ENCODE results near the gene PHLPP1.

PHLPP1 gene

GRCh38 chr18:62744076-62744968 is 29.0 kb downstream of the PHLPP1 start:
- no peak for DNase-seq

DNA sequence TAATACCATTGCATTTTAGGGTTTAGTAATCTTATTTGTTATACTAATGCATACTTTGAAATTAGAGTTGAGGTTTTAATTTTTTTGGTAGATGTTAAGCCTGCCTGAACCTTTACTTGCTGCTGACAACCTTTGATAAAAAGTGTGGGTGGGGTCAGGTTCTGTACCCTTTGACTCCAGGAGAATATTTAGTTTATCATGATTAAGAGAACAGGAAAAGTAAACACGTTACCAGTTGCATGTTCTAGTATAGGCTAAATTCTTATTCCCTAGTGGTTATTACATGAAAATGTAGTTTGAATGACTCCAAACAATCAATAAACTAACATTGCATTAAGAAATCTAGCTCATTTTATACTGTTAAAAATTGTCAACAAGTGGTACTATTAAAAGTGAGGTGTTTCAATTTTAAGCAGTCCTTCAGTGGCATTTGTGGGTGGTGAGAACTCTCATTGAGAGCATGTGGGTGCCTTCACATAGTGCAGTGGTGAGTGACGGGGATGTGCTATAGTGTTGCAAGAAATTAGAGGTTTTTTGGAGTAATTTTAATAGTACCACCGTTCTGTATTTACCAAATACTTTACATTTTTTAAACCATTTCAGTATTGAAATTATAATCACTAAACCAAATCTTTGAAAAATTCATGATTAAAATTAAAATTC is 29.9 kb downstream of the PHLPP1 start:
- no peak for DNase-seq

DNA sequence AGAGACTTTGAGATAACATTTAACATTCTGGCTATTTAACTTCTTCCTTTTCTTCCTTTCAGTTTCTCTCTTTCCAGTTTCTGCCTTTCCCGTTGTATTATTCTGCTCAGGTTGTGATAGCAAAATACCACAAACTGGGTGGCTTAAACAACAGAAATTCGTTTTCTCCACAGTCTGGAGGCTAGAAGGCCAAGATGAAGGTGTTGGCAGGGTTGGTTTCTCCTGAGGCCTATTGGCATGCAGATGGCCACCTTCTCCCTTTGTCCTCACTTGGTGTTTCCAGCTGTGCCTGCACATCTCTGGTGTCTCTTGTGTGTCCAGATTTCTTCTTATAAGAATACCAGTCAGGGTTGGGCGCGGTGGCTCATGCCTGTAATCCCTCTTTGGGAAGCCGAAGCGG is 34.0 kb downstream of the PHLPP1 start:
- no peak for DNase-seq

- no peak for DNase-seq
Observed at GRCh38 chr18:62751341-62751821, 36.0 kb downstream of the PHLPP1 start.

DNA sequence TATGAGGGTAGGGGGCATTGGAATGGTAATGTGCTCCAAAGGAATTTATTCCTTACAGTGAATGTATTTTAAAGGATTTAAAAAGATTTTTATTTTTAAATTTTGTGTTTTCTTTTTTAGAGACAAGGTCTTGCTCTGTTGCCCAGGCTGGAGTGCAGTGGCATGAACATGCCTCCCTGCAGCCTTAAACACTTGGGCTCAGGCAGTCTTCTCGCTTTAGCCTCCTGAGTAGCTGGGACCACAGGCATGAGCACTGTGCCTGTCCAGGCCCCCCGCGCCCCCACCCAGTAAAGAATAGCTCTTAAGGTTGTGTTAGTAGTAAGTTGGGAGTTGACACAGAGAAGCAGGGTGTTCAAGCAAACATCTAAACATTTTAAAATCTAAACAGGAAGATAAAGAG is 36.6 kb downstream of the PHLPP1 start:
- no peak for DNase-seq

- DNase-seq, result no peak
Observed at GRCh38 chr18:62754026-62754425, 38.7 kb downstream of the PHLPP1 start.

DNA sequence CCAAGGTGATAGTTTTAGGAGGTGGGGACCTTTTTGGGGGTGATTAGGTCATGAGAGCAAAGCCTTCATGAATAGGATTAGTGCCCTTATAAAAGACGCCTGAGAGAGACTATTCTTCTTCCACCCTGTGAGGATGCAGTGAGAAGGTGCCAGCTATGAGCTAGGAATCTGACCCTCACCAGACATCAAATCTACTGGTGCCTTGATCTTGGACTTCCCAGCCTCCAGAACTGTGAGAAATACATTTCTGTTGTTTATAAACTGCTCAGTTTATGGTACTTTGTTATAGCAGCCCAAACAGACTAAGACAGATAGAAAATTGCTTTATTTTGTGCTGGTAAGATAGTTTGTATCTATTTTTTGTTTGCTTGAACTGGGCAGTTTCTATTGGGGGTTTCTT is 40.1 kb downstream of the PHLPP1 start:
- DNase-seq, result no peak

DNA sequence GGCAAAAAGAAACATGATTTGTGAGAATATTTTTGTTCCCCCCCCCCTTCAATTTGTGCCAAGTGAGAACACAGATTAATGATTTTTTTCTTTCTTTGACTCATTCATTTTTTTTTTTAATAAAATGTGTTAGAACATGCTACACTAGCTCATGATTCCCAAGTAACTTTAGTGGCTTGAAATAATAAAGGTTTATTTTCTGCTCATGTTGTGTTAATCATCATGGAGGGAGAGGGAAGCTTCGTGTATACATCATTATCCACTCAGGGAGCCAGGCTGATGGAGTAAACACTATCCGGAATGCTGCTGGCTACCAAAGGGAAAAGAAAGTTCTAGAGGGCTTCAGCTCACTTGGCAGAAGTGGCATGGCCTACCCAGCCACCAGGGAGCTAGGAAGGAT is 40.6 kb downstream of the PHLPP1 start:
- DNase-seq, result no peak

- DNase-seq, result no peak
Observed at GRCh38 chr18:62757399-62758010, 42.2 kb downstream of the PHLPP1 start.

GRCh38 chr18:62758591-62758990 is 43.2 kb downstream of the PHLPP1 start:
- DNase-seq, result no peak

DNA sequence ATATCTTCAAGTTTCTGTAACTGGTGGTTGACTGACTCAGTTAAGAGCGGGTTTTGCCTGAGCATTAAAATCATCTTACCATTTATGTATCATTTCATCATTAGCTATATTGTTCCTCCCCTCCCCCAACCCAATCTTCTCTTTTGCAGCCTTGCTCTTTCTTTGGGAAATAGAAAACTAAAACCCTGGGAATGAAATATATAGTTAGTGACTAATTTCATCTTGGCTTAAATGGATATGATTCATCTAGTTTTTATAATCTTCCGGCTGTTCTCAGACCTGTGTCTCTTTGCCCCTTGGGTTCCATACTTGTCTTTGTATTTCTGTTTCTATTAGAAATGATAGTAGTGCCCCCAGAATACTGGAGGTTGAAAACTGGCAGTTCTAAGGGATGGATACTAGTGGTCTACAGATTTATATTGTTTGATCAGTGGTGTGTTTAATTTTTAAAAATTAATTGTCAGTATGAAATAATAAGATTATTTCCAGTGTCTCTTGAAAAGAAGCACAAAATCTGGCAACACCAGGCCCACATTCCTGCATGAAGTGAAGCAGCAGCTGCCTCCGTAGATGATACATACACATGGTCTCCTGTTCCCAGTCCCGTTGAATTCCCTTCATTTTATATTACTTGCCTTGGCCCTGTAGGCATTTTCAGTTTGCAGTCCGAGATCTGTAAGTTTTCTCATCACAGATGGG is 44.5 kb downstream of the PHLPP1 start:
- DNase-seq, result no peak

DNA sequence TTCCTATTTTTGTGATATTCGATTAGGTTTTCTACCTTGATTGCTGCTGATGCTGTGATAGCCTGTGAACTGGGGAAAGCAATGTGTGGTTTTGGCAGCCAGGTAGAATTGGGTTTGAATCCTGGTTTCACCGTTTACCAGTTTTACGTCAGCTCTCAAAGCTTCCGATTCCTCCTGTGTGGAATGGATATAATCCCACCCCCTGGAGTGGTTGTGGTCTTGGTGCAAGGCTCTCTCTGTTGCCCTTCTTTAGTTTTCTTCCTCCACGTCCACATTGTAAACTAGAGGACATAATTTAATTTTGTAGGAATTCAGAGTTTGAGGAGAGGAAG is 45.0 kb downstream of the PHLPP1 start:
- DNase-seq, result no peak

DNA sequence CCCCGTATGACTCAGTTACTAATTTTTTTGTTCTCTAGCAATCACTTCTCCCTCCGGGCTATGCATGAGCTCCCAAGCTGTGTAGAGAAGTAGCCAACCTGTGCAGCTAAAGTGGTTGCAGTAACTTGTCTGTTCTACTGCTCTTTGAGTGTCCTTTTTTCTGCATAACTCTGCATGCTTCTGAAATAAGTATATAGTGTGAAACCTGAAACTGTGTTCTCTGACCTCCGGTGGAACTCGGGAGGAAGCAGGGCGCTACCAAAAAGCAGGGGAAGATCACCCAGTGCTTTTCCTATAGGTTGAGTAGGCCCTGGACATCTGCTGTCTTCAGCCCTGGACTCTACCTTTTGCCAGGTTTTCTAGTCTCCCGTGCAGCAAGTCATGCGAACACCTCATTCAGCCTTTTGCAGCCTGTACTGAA is 47.8 kb downstream of the PHLPP1 start:
- DNase-seq, result no peak

DNA sequence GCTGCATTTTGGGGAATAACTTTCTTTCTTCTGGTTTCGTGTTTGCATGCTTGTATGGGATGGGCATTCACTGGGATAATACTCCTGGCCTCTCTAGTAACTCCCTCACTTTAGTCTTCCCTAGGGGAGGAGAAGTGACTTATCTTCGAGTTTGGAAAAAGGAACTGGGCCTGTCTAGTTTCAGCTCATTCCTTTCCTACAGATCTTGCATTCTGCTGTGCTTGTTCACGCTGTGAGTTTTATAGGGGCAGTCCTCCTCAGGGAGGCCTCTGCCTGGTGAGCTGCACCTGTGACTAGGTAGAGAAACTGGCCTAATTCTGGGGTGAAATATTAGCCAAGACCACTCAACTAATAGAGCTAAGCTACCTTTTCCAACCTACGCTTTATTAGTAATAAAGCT is 50.9 kb downstream of the PHLPP1 start:
- DNase-seq, result no peak

GRCh38 chr18:62767321-62767720 is 52.0 kb downstream of the PHLPP1 start:
- DNase-seq, result no peak

GRCh38 chr18:62767836-62768557 is 52.7 kb downstream of the PHLPP1 start:
- DNase-seq, result no peak

- DNase-seq, result no peak
Observed at GRCh38 chr18:62768558-62768943, 53.2 kb downstream of the PHLPP1 start.

- no peak for DNase-seq
Observed at GRCh38 chr18:62769216-62769615, 53.9 kb downstream of the PHLPP1 start.

- no peak for DNase-seq
Observed at GRCh38 chr18:62771494-62772270, 56.3 kb downstream of the PHLPP1 start.

DNA sequence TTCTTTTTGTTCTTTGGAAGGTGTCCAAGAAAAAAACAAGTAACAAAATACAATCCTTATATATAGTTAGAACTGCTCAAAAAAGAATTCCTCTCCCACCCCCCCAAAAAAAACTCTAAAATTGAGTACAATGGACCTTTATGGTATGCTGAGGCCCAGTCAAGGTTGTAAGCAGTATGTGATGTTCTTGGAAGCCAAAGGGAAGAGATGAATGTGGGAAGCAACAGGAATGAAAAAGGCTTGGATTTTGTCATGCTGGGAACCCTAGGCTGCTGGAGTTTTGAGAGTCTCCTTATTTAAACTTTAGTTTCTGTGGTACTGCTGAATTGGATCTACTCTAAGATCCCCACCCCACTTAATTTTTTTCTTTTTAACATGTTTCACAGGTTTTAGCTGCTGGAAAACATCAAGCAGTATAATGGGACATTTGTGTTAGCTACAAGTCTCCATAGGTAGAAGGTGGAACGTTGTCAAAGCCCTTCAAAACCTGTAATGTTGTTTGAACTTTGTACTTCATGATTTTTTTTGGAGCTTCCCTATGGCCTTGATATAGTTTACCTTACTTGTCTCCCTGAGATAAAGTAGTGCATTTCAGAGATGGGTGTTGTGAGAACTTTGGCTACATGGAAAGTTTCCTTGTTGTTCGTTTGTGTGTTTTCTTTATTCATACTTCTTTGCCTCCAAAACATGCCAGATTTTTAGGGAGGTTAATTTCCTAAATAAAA is 57.7 kb downstream of the PHLPP1 start:
- DNase-seq, result no peak

GRCh38 chr18:62773691-62774090 is 58.4 kb downstream of the PHLPP1 start:
- DNase-seq, result no peak
